NCI-H69 (cell line): ENCODE measurements around the gene VAT1L.

Experiments used
- DNase-seq: peaks from one replicate; lab custom pipeline; 2025; lab: John Stamatoyannopoulos, UW

Gene VAT1L

DNA sequence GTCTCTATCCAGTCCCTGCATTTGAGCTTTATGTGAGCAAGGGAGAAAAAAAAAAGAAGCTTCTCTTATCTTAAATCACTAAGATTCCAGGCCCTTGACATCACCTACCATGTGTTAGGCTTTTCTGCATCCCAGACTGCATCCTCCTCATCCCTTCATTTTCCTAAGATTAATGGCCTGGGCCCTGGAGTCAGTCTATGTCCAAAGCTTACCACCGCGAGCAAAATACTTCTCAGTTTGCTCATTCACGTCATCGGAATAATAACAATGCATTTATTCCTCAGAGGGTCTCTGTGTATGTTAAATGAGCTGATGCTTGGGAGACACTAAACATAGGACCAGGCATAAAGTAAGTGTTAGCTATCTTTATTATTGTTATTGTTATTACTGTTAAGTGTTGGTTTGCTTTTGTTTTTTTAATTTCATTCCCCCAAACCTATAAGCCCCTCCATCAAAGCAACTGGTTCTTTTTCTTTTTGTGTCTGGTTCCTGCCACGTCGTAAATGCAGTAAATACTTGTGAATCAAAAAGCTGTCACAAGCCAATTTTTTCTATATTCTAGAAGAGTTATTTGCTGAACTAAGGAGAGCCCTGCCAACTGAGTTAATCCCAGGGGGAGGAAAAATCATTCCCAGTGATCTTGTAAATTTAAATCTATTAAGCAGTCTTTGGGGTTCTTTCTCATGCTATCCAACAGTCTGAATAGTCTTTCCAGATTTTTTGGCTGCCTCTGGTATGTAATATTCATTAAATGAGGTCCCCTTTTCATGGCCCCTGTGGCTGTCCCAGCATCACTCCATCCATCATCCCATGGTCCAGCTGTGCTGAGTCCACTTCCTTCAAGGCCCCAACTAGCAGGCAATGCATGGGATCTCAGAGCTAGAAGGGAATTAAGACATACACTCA lies 46.5 kb downstream of the VAT1L start:
- DNase-seq: no peak

DNA sequence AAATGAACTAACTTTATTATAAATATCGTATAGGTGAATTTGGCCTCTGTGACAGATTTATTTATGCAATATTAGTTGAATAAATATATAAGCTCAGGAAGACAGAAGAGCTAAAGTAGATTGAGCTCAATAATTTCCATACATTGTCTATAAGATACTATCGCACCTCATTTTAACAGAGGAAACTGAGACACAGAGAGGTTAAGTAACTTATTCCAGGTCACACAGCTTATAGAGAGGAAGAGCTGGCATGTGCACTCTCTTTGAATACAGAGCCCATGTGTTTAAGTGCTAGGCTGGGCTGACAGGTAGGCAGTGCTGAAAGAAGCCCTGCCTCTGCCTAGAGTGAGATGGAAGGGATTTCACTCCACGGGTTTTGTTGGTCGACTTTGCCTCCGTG lies 48.4 kb downstream of the VAT1L start:
- DNase-seq: no peak

DNA sequence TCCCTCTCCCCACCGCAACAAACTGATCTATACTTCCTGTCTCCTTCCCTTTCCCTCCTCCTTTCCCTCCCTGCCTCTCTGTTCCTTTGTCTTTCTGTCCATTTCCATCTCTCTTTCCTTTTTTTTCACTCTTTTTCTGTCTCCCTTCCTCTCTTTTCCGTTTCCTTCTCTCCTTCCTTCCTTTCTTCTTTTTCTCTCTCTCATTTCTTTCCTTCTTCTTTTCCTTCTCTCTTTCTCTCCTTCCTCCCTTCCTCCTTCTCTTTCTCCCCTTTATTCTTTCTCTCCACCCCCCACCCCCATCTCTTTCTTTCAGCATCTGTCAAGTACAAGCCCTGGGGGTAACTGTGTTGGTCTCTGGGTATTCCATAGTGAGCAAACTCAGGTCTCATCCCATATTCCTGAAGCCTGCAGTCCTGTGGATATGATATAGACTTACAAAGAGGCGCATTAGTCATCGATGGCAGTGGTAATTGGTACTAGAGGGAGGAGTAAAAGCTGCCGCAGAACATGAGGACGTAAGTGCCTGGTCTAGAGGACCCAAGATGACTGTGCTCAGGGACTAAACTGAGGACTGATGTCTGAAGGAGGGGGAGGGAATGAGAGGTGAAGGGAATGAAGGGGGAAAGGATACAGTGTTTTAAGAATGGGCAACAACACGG lies 50.4 kb downstream of the VAT1L start:
- DNase-seq: no peak

DNA sequence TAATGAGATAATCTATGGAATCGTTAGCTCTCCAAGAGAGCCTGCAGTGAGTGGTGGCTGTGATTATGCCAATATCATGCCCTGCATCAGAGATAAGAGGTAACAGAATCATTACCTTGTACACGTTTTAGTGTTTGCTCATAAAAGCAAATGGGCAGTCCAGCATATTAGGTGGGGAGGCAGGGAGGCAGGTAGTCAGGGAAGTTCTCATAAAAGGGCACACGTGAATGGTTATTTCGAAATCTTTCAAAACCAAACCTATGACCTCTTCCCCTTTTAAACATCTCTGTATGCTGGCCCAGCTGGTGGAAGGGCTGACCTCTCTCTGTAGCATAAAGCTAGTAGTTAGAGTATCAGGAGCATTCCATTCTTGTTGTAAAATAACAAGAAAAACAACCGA lies 51.7 kb downstream of the VAT1L start:
- DNase-seq: no peak

DNA sequence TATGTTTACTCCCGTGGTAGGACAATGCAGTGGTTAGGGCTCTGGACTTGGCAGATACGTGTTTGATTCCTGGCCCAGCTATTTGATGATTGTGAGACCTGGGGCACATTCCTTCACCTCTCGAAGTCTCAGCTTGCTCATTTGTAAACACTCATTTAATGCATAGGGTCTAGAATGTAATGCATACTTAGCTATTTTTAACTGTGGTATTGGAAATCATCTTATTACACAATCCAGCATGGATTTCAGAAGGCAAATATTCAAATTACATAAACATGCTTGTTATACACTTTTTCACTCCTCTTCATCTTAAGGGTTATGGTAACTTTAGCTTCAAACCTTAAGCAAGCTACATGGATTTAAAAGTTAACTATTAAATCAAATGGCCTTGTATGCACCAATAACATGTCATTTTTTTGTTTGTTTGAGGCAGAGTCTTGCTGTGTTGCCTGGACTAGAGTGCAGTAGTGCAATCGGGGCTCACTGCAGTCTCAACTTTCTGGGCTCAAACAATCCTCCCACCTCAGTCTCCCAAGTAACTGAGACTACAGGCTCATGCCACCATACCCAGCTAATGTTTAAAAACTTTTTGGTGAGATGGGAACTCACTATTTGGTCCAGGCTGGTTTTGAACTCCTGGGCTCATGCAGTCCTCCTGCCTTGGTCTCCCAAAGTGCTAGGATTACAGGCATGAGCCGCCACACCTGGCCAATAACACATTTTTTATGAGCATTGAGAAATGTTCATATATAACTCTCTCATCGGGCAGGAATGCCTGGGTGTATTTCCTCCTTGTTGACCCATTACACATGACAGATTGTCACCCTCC lies 52.5 kb downstream of the VAT1L start:
- DNase-seq: no peak

DNA sequence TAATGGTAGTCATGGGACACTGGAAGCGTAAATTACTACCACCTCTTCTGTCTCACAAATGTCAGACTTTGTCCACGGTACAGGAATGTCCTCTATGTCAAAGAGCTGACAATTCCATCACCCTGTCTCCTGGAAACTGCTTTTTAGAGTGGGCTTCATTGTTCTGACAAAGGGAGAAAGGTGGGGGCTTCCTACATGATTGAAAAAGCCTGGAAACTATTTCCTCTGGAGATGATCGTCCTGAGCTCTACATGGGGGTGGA lies 53.1 kb downstream of the VAT1L start:
- no peak for DNase-seq

DNA sequence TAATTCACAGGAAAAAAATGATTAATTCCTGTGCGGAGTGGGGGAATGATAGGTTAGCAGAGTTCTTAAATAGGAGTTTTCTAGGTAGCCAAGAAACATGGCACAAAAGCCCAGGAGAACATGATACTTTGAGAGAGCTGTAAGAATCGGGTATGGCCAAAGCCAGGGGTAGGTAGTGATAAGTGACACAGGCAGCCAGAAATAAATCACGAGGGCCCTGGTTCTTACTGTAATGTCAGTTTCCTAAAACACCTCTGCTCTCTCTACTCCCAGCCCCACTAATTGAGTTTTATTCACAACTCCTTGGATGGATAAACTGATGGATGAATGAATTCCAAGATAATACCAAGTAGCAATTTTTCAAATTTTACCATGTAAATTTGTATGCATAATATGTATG lies 54.1 kb downstream of the VAT1L start:
- DNase-seq: no peak

DNA sequence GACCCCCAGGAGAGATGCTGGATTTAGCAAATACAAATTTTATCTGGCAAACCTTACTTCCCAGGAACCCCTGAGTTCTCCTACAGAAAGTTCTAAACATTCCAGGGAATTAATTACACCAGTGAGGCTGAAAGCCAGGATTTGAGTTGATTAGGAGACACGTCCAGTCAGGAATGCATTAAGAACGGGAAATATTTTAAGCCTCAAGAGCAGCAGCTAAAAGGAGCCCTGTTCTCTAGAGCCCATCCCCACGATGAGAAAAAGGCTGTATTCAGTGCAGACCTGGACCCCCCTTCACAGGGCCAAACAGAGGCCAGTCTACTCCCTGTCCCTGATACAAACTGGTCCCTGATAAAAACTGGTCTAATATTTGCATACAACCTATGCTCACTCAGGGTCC lies 55.0 kb downstream of the VAT1L start:
- DNase-seq: no peak

DNA sequence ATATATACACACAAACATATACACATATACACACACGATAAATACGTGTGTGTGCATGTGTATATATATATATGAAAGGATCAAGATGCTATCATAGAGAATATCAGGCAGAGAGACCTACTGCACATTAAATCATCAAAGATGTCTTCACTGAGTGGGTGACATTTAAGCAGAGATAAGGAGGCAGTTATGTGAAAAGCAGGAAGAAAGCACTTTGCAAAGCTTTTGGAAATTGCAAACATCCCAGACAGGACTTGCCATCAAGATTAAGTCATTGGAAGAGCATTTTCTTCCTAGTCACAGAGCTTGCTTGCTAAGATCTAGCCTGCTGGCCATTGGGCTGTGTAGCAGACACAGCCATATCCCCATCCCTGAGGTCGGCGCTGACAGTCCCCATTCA lies 56.4 kb downstream of the VAT1L start:
- DNase-seq: no peak

DNA sequence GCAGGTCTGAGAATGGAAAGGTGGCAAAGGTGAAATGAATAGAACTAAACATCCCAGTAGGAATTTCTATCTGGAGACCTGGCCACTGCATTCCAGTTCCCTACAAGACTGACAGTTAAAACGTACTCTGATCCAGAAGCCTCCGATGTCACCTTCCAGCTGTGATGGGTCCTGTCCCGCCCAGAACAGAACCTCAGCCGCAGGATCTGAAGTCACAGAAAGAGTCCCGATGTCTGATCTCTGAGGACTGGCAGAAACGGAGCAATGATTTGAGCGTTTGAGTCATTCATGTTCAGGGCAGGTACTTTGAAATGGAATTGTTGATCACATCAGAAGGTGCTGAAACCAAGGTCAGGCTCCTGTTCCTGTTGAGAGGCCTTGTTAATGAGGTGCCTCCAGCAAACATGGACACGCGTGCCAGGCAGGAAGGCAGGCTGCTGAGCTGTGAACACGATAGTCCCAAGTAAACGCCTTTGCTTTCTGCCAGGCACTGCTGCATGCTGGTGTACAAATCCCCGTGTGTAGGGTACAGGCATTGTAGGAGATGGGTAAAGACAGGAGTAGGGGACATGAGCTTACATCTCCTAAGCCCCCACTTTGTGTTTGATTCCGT lies 61.4 kb downstream of the VAT1L start:
- no peak for DNase-seq

DNA sequence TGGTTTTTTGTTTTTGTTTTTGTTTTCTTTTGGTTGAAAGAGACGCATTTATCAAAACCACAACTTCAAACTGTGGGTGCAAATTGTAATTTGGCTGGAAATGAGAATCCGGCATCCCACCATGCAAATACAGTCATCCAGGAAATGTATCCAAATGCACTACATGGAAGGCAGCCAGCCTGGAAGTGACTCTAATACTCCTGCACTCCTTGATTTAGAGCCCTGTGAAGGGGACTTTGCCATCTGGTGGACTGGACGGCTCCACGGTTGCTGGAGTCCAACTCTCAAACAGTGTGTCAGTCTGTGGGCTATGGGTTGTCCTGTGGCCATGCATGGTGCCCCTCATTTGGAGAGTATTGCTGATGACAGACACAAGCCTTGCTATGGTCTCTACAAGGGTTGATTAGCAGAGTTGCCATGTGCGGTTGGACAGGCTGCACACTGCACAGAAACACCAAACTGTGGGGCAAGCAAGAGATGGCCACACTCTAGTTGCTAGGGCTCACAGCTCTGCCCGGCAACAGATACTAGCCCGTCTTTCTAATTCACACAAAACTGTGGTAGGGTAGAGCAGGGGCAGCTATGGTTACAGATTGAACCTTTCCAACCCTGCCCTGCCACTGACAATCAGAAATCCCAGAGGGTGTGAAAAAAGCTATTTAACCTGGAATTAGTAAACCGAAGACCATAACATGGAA lies 62.4 kb downstream of the VAT1L start:
- DNase-seq: no peak

DNA sequence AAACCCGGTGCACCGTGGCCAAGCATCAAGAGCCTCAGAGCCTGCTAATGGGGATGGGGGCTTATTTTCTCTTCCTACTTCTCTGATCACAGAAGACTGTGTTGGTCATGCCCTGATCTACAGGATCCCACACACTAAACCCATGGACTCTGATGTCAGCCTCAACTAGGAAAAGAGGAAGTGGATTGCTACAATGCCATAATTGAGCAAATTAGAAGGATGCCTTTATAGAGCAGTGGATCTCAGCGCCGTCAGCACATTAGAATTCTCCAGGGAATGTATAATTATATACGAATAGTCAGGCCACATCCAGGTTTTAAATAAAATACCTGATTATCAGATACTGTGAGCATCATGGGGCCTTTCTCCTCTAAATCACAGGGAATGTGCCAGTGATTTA lies 64.8 kb downstream of the VAT1L start:
- DNase-seq: no peak

DNA sequence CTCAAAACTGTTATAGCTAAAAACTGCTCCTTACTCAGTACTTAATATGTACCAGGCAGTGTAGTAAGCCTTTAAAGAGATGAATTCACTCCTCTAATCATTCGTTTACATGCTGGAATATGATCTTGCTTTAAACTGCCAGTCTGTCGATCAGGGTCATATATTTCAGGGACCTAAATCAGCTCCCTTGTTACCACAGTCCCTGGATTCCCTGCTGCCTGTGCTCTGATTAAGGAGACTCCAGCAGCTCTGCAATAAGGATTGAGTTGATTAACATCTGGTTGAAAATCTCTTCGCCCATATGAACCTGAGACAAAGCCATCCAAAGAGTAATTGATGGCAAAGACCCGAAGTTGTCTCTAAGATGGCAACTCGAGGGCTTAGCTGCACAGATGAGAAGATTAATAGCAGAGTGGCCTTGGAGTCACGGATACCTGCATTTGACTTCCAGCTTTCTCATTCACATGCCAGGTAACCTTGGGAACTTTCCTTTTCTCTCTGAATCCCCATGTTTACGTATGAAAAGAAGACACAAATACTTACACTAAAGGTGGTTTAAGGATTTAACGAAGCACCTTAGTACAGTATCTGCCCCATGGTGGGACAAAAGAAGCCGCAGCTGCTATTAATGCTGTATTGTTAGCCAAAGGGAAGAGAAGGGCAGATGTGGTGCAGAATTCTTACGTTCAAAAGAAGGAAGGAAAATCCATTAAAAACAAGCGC lies 68.2 kb downstream of the VAT1L start:
- DNase-seq: no peak

DNA sequence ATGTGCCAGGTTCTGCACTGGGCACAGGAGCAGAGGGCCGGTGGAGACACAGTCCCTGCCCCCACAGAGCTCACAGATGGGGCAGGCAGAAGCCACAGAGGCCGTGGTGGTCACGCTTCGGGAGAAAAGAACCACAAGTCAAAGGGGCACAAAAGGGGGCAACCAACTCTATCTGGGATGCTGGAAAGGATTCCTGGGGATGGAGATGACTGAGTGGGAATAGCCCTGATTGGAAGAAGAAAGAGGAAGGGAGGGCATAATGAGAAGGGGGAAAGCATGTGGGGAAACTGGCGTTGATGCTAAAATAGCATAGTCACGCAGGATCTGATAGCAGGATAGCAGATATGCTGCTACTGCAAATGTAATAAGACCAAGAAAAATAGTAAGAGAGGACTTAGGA lies 69.7 kb downstream of the VAT1L start:
- DNase-seq: no peak

DNA sequence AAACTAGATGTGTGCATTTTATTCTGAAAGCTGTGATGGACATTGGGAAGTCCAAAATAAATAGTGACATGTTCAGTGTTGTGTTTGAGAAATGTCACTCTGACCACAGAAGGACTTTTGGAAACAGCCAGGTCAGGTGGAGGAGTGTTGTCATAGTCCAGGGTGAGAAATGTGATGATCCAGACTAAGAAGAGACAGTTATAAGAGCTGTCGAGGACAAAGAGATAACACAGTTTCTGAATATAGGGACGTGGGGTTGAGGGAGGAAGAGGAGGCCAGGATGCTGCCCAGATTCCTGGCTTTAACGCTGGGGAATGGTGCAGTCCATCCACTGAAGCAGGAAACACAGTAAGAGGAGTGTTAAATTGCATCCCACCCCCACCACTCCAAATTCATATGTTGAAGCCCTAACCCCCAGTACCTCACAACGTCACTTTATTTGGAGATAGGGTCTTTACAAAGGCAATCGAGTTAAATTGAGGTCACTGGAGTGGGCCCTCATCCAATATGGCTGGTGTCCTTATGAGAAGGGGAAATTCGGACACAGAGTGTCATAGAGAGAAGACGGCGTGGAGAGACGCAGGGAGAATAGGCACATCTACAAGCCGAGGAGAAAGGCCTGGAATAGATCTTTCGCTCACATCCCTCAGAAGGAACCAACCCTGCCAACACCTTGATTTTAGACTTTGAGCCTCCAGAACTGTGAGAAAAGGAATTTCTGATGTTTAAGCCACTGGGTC lies 71.3 kb downstream of the VAT1L start:
- no peak for DNase-seq

DNA sequence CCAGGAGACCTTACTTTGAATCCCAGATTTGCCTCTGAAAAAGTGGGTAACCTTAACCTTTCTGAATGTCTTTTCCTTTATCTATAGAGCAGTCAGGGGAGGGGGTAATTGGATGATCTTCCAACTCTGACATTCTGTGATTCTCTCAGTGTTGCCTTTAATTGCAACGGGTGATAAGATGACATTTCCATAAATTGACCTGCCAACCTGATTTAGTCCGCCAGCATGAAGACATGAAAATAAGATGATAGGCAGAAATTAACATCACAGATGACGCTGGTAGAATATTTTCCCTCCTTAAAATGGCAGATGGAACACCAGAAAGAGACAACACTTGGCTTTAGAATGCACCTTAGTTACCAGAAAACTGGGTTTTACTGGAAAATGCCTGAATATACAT lies 72.6 kb downstream of the VAT1L start:
- DNase-seq: no peak

DNA sequence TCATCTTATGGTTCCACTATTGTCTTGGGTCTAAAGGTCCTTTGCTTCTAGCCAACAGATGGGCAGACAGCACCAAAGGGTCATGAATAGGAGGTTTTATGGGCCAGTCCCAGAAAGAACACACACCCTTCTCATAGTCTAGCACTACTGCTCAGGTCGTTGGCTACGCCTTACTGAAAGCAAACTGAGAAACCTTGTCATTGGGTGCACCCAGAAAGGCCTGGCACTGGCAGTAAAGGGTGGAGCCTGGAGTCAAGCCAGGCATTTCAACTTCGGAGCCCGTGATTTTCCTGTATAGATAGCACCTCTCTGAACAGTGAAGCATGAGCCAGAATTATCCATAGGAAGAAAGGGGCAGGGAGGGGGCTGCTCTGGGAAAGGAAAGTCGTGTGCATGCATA lies 74.9 kb downstream of the VAT1L start:
- no peak for DNase-seq

DNA sequence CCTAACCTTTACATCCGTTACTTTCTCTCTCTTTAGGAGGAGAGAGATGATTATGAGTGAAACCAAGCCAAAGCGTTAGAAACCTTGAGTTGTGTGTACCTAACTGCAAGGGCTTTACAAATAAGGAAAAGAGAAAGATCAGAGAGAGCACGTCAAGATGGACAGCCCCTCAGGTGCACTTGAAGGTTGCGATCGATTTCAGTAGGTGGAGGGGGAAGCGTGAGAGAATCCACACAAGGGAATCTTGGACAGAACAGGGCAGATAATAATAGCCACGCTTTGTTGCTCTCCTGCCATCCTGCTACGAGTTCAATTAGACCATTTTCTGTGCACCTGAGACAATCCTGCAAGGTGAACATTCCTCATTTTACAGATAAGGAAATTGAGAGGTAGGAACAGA lies 78.4 kb downstream of the VAT1L start:
- DNase-seq: no peak

DNA sequence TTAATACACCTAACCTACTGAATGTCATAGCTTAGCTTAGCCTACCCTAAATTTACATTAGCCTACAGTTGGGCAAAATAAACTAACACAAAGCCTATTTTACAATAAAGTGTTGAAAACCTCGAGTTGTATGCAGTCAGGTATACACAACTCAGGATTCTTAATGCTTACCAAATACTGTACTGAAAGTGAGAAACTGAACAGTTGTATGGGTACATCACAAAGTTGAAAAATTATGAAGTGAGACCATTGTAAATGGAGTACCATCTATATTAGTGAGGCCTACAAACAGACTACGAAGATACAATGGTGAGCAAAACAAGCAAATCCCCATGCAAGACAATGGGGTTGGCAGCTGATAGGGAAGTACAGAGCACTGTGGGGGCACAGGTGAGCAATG lies 79.7 kb downstream of the VAT1L start:
- DNase-seq: no peak

DNA sequence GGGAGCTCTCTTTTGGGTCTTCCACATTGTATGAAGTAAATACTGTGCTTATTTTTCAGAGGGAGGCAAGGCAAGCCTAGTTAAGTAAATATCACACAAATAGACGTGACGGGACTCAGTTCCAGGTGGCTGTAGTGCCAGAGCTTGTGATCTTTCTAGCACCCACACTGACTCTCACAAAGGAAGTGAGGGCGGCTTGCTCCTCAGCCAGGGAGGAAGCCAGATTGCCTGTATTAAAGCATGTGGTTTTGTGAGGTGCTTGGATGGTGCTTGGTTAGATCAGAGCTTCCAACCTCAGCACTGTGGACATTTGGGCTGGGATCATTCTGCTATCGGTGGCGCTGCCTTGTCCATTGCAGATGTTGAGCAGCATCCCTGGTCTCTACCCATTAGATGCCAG lies 80.1 kb downstream of the VAT1L start:
- no peak for DNase-seq
